Gastrocnemius medialis (tissue), 4 donors: ENCODE results near the gene PRKCH.

Experiments
- POLR2A ChIP-seq, 2 donors: fragments of 450-650 bp; IDR thresholded peaks; one replicate each; pipeline ENCODE4 v1.6.1; 2017; ENCODE audit warnings: antibody characterized with exemption in 2 of 2, mild to moderate bottlenecking in 2 of 2, moderate library complexity in 2 of 2
- TF ChIP-seq, protein P1 (sequence below), 5 experiments: fragments of 450-650 bp in 3 of 5; fragments of 200-600 bp in 2 of 5; sonication (generic) in 2 of 5; IDR thresholded peaks in 4 of 5; conservative IDR thresholded peaks in 1 of 5; 1 replicate in 4 of 5; 2 replicates in 1 of 5; pipeline ENCODE4 v1.5.1; 2016 to 2019; ENCODE audit warnings: antibody characterized with exemption in 5 of 5, mild to moderate bottlenecking in 3 of 5, moderate library complexity in 3 of 5

- TF ChIP-seq, protein P1, sequence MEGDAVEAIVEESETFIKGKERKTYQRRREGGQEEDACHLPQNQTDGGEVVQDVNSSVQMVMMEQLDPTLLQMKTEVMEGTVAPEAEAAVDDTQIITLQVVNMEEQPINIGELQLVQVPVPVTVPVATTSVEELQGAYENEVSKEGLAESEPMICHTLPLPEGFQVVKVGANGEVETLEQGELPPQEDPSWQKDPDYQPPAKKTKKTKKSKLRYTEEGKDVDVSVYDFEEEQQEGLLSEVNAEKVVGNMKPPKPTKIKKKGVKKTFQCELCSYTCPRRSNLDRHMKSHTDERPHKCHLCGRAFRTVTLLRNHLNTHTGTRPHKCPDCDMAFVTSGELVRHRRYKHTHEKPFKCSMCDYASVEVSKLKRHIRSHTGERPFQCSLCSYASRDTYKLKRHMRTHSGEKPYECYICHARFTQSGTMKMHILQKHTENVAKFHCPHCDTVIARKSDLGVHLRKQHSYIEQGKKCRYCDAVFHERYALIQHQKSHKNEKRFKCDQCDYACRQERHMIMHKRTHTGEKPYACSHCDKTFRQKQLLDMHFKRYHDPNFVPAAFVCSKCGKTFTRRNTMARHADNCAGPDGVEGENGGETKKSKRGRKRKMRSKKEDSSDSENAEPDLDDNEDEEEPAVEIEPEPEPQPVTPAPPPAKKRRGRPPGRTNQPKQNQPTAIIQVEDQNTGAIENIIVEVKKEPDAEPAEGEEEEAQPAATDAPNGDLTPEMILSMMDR (IDR thresholded peaks at IDR 0.05 in 4 of 5, conservative IDR thresholded peaks at IDR 0.05 in 1 of 5), result no peak
- TF ChIP-seq POLR2A (IDR thresholded peaks at IDR 0.05), result no peak
Observed at GRCh38 chr14:61398221-61398620, 76.8 kb downstream of the PRKCH start.
